Mesenchymal stem cell (in vitro differentiated cells and primary cell): ENCODE data around the gene PASD1.

Source experiments
- DNase-seq: peaks from one replicate; pipeline ENCODE4 v3.0.0-alpha.2; 2013
- H2AFZ ChIP-seq: one replicate; pipeline ENCODE4 v1.6.1; 2013; ENCODE audit warnings: low read depth, mild to moderate bottlenecking, control low read depth, inconsistent platforms, low read length, moderate library complexity
- H2AK5ac ChIP-seq: 2 replicates; pipeline ENCODE4 v1.6.1; 2013; ENCODE audit warnings: low read length, moderate library complexity, mild to moderate bottlenecking, inconsistent platforms; ENCODE audit not compliant: severe bottlenecking
- H2BK120ac ChIP-seq: one replicate; pipeline ENCODE4 v1.6.1; 2013; ENCODE audit warnings: low read depth, mild to moderate bottlenecking, inconsistent platforms, low read length, moderate library complexity
- H2BK12ac ChIP-seq, 2 experiments: one replicate each; pipeline ENCODE4 v1.6.1; 2013; ENCODE audit warnings: inconsistent platforms in 2 of 2, low read length in 2 of 2, mild to moderate bottlenecking in 2 of 2, moderate library complexity in 2 of 2, control low read depth in 1 of 2
- H2BK15ac ChIP-seq: one replicate; pipeline ENCODE4 v1.6.1; 2013; ENCODE audit warnings: mild to moderate bottlenecking, low read depth, inconsistent platforms; ENCODE audit not compliant: poor library complexity, severe bottlenecking
- H2BK5ac ChIP-seq: 2 replicates; pipeline ENCODE4 v1.6.1; 2013; ENCODE audit warnings: low read depth, mild to moderate bottlenecking, low read length, control low read depth, inconsistent platforms; ENCODE audit not compliant: poor library complexity, severe bottlenecking
- H3K14ac ChIP-seq, 2 experiments: one replicate each; pipeline ENCODE4 v1.6.1; 2013; ENCODE audit warnings: inconsistent platforms in 2 of 2, low read length in 2 of 2, control low read depth in 1 of 2, mild to moderate bottlenecking in 1 of 2, moderate library complexity in 1 of 2
- H3K18ac ChIP-seq, 2 experiments: one replicate each; pipeline ENCODE4 v1.6.1; 2013; ENCODE audit warnings: inconsistent platforms in 2 of 2, low read length in 2 of 2, control low read depth in 1 of 2, low read depth in 1 of 2, mild to moderate bottlenecking in 1 of 2
- H3K23ac ChIP-seq, 2 experiments: one replicate each; pipeline ENCODE4 v1.6.1; 2013; ENCODE audit warnings: inconsistent platforms in 2 of 2, low read length in 2 of 2, mild to moderate bottlenecking in 2 of 2, moderate library complexity in 2 of 2, control low read depth in 1 of 2
- H3K27ac ChIP-seq: 2 replicates; pipeline ENCODE4 v1.5.1; 2013; ENCODE audit warnings: mild to moderate bottlenecking, moderate library complexity, low read length, control low read depth, inconsistent platforms; ENCODE audit not compliant: poor library complexity, severe bottlenecking
- H3K27me3 ChIP-seq, 2 experiments: 2 replicates each; pipeline versions ENCODE4 v1.6.1 to v1.7.0; 2013; ENCODE audit warnings: low read length in 2 of 2, mild to moderate bottlenecking in 2 of 2, moderate library complexity in 2 of 2, control low read depth in 1 of 2, inconsistent platforms in 1 of 2; ENCODE audit not compliant: control insufficient read depth in 1 of 2, insufficient read depth in 1 of 2
- H3K36me3 ChIP-seq, 2 experiments: 2 replicates each; pipeline versions ENCODE4 v1.6.1 to v1.7.0; 2013; ENCODE audit warnings: low read length in 2 of 2, control low read depth in 1 of 2, inconsistent platforms in 1 of 2, low read depth in 1 of 2, mild to moderate bottlenecking in 1 of 2; ENCODE audit not compliant: insufficient read depth in 2 of 2, control insufficient read depth in 1 of 2
- H3K4ac ChIP-seq, 2 experiments: one replicate each; pipeline ENCODE4 v1.6.1; 2013; ENCODE audit warnings: inconsistent platforms in 2 of 2, low read length in 2 of 2, mild to moderate bottlenecking in 2 of 2, moderate library complexity in 2 of 2, control low read depth in 1 of 2, low read depth in 1 of 2
- H3K4me1 ChIP-seq: 2 replicates; pipeline ENCODE4 v1.6.1; 2013; ENCODE audit warnings: low read depth, low read length, control low read depth; ENCODE audit not compliant: control insufficient read depth, insufficient read depth
- H3K4me2 ChIP-seq: 2 replicates; pipeline ENCODE4 v1.6.1; 2013; ENCODE audit warnings: low read length, mild to moderate bottlenecking, inconsistent platforms; ENCODE audit not compliant: poor library complexity, severe bottlenecking
- H3K4me3 ChIP-seq, 2 experiments: 2 replicates each; pipeline versions ENCODE4 v1.5.1 to v1.7.0; 2013; ENCODE audit warnings: low read length in 2 of 2, mild to moderate bottlenecking in 2 of 2, control low read depth in 1 of 2, low read depth in 1 of 2; ENCODE audit not compliant: insufficient read depth in 1 of 2
- H3K79me1 ChIP-seq: replicated peaks from 2 replicates; pipeline ENCODE4 v1.6.1; 2013; ENCODE audit warnings: mild to moderate bottlenecking, control low read depth, low read length, inconsistent platforms; ENCODE audit not compliant: poor library complexity, severe bottlenecking
- H3K9ac ChIP-seq: 2 replicates; pipeline ENCODE4 v1.7.0; 2013; ENCODE audit warnings: mild to moderate bottlenecking, low read length, moderate library complexity
- H3K9me3 ChIP-seq: 2 replicates; pipeline ENCODE4 v1.7.0; 2013; ENCODE audit warnings: mild to moderate bottlenecking, low read length; ENCODE audit not compliant: control insufficient read depth
- H4K8ac ChIP-seq: one replicate; pipeline ENCODE4 v1.6.1; 2013; ENCODE audit warnings: inconsistent platforms, mild to moderate bottlenecking, low read length, moderate library complexity
- H4K91ac ChIP-seq: one replicate; pipeline ENCODE4 v1.6.1; 2013; ENCODE audit warnings: mild to moderate bottlenecking, low read length, inconsistent platforms
- WGBS: methylation state at CpG from one replicate; pipeline ENCODE4 v1.1.7; 2013; ENCODE audit warnings: mixed read lengths; 5-methylcytosine and 5-hydroxymethylcytosine counted together

PASD1 gene

DNA sequence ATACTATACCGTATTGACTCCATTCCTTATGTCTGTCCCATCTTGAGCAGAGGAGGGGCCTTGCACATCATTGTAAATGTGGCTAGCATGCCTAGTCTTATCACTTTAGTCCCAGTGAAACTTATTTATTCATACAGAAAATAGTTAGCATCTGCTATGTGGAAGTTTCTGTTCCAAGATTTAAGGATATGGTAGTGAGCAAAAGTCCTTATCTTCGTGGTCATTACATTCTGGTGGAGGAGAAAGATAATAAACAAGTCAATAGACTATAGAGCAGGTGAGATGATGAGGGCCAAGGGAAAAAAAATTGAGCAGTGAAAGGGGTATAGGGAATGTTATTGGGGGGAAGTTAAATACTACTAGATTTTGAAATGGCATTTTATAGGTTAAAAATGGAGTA lies 68.3 kb downstream of the PASD1 start:
- Histone ChIP-seq H4K91ac (no peak overlapping the region), H3K79me1 (no peaks in the 10 kb centered on the region), H4K8ac (no peak overlapping the region), H3K4me3 (no peak overlapping the region), H3K9me3 (no peaks in the 10 kb centered on the region), H3K23ac (no peak overlapping the region), H3K4me1 (no peaks in the 10 kb centered on the region), H2BK12ac (no peak overlapping the region), H3K36me3 (no peaks in the 10 kb centered on the region), H3K14ac (no peak overlapping the region), H2BK15ac (no peak overlapping the region), H2BK120ac (no peak overlapping the region), H3K4me2 (no peak overlapping the region), H3K9ac (no peak overlapping the region), H3K27me3 (peaks cover 0 to 10% of the 10 kb centered on the region in 2 experiments), H2BK5ac (no peak overlapping the region), H3K4ac (no peak overlapping the region), H2AFZ (no peak overlapping the region), H2AK5ac (no peak overlapping the region), H3K27ac (no peak overlapping the region), H3K18ac (no peak overlapping the region)
- 33% methylated on average over 1 of the region's 2 CpGs for WGBS
- DNase-seq: no peak

- Histone ChIP-seq H2BK12ac (no peak overlapping the region), H2BK15ac (no peak overlapping the region), H3K4ac (no peak overlapping the region), H2AFZ (no peak overlapping the region), H3K9ac (no peak overlapping the region), H3K4me1 (no peaks in the 10 kb centered on the region), H3K79me1 (no peaks in the 10 kb centered on the region), H3K27ac (no peak overlapping the region), H4K91ac (no peak overlapping the region), H3K4me2 (no peak overlapping the region), H3K18ac (no peak overlapping the region), H2BK120ac (no peak overlapping the region), H4K8ac (no peak overlapping the region), H3K4me3 (no peak overlapping the region), H3K14ac (no peak overlapping the region), H2BK5ac (no peak overlapping the region), H3K27me3 (peaks cover 0 to 10% of the 10 kb centered on the region in 2 experiments), H3K9me3 (no peaks in the 10 kb centered on the region), H2AK5ac (no peak overlapping the region), H3K36me3 (no peaks in the 10 kb centered on the region), H3K23ac (no peak overlapping the region)
- no CpG with 5 or more reads among the region's 4 CpGs for WGBS
- DNase-seq: no peak
Measured at GRCh38 chrX:151633157-151633556, 69.7 kb downstream of the PASD1 start.

DNA sequence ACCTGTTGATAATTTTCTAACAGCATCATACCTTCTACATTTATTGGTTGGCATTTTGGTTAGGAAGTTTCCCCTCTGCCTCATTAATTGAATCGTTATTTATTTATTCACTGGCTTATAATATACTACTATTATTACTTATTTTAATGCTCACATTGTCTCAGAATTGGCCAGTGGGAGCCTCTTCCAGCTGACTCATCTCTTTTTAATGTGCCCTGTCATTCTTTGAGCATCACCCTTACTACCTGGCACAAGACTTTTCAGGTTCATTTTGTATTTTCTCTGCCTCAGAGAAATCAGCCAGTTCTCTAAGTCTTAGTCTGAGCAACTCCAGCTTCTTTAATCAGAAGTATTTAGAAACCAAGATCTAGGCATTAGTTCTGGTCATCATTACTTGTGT lies 71.5 kb downstream of the PASD1 start:
- no peak overlapping the region for H4K8ac ChIP-seq
- WGBS: no CpG with 5 or more reads among the region's 1 CpG

DNA sequence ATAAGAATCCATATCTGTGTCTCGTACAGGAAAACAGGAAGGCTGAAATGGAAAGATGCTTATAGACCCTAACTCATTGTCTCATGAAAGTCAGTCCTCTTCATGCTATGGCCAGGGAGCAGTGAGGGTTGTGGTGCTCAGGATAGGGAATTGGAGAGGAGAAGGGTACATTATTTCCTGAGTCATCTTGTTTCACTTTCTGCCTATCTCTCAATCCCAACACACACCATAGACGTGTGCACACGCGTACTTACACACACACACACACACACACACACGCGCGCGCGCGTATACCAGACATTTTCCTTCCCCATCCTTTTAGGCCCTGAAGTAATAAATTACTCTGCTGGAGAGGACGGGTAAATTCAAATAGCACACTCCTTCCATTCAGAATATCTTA lies 78.1 kb downstream of the PASD1 start:
- Histone ChIP-seq H3K4me2 (no peak overlapping the region), H4K91ac (no peak overlapping the region), H2AFZ (no peak overlapping the region), H3K27ac (no peak overlapping the region), H3K18ac (no peak overlapping the region), H3K9ac (no peak overlapping the region), H3K4ac (no peak overlapping the region), H3K23ac (no peak overlapping the region), H2BK15ac (no peak overlapping the region), H3K79me1 (no peaks in the 10 kb centered on the region), H2BK5ac (no peak overlapping the region), H3K4me1 (no peaks in the 10 kb centered on the region), H2BK120ac (no peak overlapping the region), H2AK5ac (no peak overlapping the region), H2BK12ac (no peak overlapping the region), H3K9me3 (no peaks in the 10 kb centered on the region), H4K8ac (no peak overlapping the region), H3K14ac (no peak overlapping the region), H3K27me3 (peaks cover 0 to 26% of the 10 kb centered on the region in 2 experiments), H3K36me3 (no peaks in the 10 kb centered on the region), H3K4me3 (no peak overlapping the region)
- no peak for DNase-seq
- 88% methylated on average over 11 of the region's 11 CpGs for WGBS

More for the DNA sequence above, 71.5 kb downstream of the PASD1 start:
- Histone ChIP-seq H2BK120ac (no peak overlapping the region), H2AFZ (no peak overlapping the region), H2BK15ac (no peak overlapping the region), H3K9ac (no peak overlapping the region), H3K4me2 (no peak overlapping the region), H2BK5ac (no peak overlapping the region), H3K4ac (no peak overlapping the region), H3K27ac (no peak overlapping the region), H3K9me3 (no peaks in the 10 kb centered on the region), H3K14ac (no peak overlapping the region), H4K91ac (no peak overlapping the region), H3K23ac (no peak overlapping the region), H2BK12ac (no peak overlapping the region), H3K4me3 (no peak overlapping the region), H3K36me3 (no peaks in the 10 kb centered on the region), H3K79me1 (no peaks in the 10 kb centered on the region), H2AK5ac (no peak overlapping the region), H3K4me1 (no peaks in the 10 kb centered on the region), H3K27me3 (peaks cover 0 to 10% of the 10 kb centered on the region in 2 experiments), H3K18ac (no peak overlapping the region)
- no peak for DNase-seq
